Heart right ventricle (tissue), 16 donors: ENCODE results near the gene SLC49A3. TPM values are rescaled to one million over a fixed set of nuclear protein-coding genes. Genes with fewer than 3 reads are reported as not detected.

Experiments
- ATAC-seq, 8 donors: fragments of 200-7000 bp; cut with Tn5 transposase; one replicate each; pipeline ENCODE4 v1.9.1; 2020; ENCODE audit warnings: mild to moderate bottlenecking in 8 of 8, moderate library complexity in 8 of 8, moderate number of reproducible peaks in 1 of 8
- DNase-seq, 2 donors: peaks; one replicate each; pipeline ENCODE4 v3.0.0-alpha.2; 2020
- H3K27ac ChIP-seq, 10 donors: fragments of 200-600 bp; sonication (generic) in 2 of 10; one replicate each; pipeline versions ENCODE4 v1.5.0 to v1.8.0; 2020 to 2022; ENCODE audit warnings: mild to moderate bottlenecking in 3 of 10
- H3K27me3 ChIP-seq, 7 donors: fragments of 200-600 bp; one replicate each; pipeline ENCODE4 v1.8.0; 2021 to 2022; ENCODE audit warnings: mild to moderate bottlenecking in 2 of 7
- H3K36me3 ChIP-seq, 9 donors: fragments of 200-600 bp; sonication (generic) in 1 of 9; one replicate each; pipeline versions ENCODE4 v1.5.0 to v1.8.0; 2020 to 2022; ENCODE audit warnings: mild to moderate bottlenecking in 2 of 9
- H3K4me1 ChIP-seq, 9 donors: fragments of 200-600 bp; sonication (generic) in 1 of 9; one replicate each; pipeline versions ENCODE4 v1.5.0 to v1.8.0; 2020 to 2022; ENCODE audit warnings: mild to moderate bottlenecking in 4 of 9
- H3K4me3 ChIP-seq, 10 donors: fragments of 200-600 bp; sonication (generic) in 2 of 10; one replicate each; pipeline versions ENCODE4 v1.5.0 to v1.8.0; 2020 to 2022; ENCODE audit warnings: mild to moderate bottlenecking in 7 of 10, moderate library complexity in 2 of 10
- H3K9me3 ChIP-seq, 11 donors: fragments of 200-600 bp in 10 of 11; sonication (generic) in 2 of 11; one replicate each; pipeline versions ENCODE4 v1.5.0 to v1.8.0; 2013 to 2022; ENCODE audit warnings: mild to moderate bottlenecking in 2 of 11, control low read depth in 1 of 11, moderate library complexity in 1 of 11
- CTCF ChIP-seq, 9 donors: fragments of 200-600 bp; sonication (generic) in 2 of 9; IDR thresholded peaks; one replicate each; pipeline versions ENCODE4 v1.5.0 to v1.8.0; 2021 to 2022; ENCODE audit warnings: antibody characterized with exemption in 9 of 9, mild to moderate bottlenecking in 5 of 9, moderate library complexity in 1 of 9
- WGBS, 2 donors: extraction: QIAGEN DNeasy Blood & Tissue Kit; methylation state at CpG; one replicate each; pipeline ENCODE4 v1.1.7; 2013; ENCODE audit warnings: inconsistent platforms in 1 of 2; 5-methylcytosine and 5-hydroxymethylcytosine counted together
- intact Hi-C, 10 donors: fragments of 100-400 bp; cut with DNase I; formaldehyde crosslinking; loops; one replicate each; pipeline versions ENCODE4 v1.11.1 to v1.14.2; 2022
- polyA plus RNA-seq, 2 donors: library from polyadenylated mRNA; stranded (reverse); fragments of 200-250 nt; gene quantifications; one replicate each; pipeline ENCODE4 v1.2.3, GENCODE V29; 2013
- total RNA-seq, 10 donors: library from RNA; stranded (reverse); fragmentation: NEBNext Ultra II Directional in 3 of 10; extraction: Animal tissue kit (Norgen Biotek cat#: 25700) in 3 of 10; gene quantifications; one replicate each; pipeline versions ENCODE4 v1.2.1 to v1.2.4, GENCODE V29; 2021 to 2023
- donor health status: Arrhythmogenic right ventricular cardiomyopathy.
- donor health status: ischemic (EF 13 %, LVEDD 7.1; RV severe dilation, severe dysfunction).
- donor health status: healthy with polysubstance abuse.
- donor health status: DM: no; HTN: yes; CAD: no.
- donor health status: DM: no; HTN: no; CAD: no.
- donor health status: ischemic (EF 25% LVEDD 6.9; RV normal size, moderate dysfunction).
- donor health status: ischemic (EF 25% LVEDD 5.7; RV mildly dilated, moderate dysfunction).
- donor health status: healthy.
- donor health status: DM: yes; HTN: yes; CAD: no.
- donor health status: Ischemic cardiomyopathy.
- donor health status: ischemic (EF 35%, LVEDD 5.7; RV mildly dilated, moderate dysfunction).
- donor health status: nonischemic (EF 11% LVEDD 7.7; RV severe dilation, severe dysfunction).
- donor health status: DM: yes; HTN: yes; CAD: no.
- donor health status: PGD.
- donor health status: ischemic (EF 29% LVEDD 5.4; RV normal size, mild dysfunction).
- donor health status: nonischemic (EF 23%, LVEDD 6.1; RV moderate dilation, normal function).

SLC49A3 gene
- total and polyA plus RNA-seq, 12 donors = 8.8 to 28.5 (median 12.3) TPM

GRCh38 chr4:650951-651883 lies 37.7 kb downstream of the SLC49A3 start:
- Histone ChIP-seq H3K4me1 (no peaks in the 10 kb centered on the region), H3K36me3 (no peaks in the 10 kb centered on the region), H3K27ac (no peak overlapping the region), H3K4me3 (peak overlapping the region in 2 of 10 donors; percentile 8 to 10), H3K27me3 (peaks cover 5 to 87% (median 56%) of the 10 kb centered on the region in 7 donors), H3K9me3 (no peaks in the 10 kb centered on the region)
- intact Hi-C loops = no loop called here
- 23% methylated on average over 49 of the region's 49 CpGs for WGBS, 2 donors
- DNase-seq (no peak), ATAC-seq (no peak)
- no peak for TF ChIP-seq CTCF (IDR thresholded peaks at IDR 0.05)

DNA sequence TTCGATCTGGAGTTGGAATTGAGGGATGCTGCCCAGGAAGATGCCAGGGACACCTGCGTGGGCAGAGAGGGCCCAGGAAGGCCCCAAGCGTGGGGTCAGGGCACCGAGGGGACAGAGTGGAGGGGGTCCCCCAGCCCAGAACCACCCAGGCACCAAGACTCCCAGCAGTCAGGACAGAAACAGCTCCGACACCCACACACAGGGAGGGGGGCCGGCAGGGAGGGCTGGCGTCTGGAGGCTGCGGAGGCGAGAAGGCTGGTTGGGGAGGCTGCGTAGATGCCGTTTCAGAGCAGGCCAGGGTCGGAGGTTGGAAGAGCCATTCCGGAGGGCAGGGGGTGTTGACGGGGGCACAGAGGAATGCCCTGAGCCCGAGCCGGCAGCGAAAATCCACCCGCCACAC lies 38.5 kb downstream of the SLC49A3 start:
- H3K36me3 ChIP-seq = no peaks in the 10 kb centered on the region
- no peak for DNase-seq
- TF ChIP-seq CTCF (IDR thresholded peaks at IDR 0.05) = no peak
- H3K9me3 ChIP-seq = no peaks in the 10 kb centered on the region
- no peak overlapping the region for H3K4me3 ChIP-seq
- no peak overlapping the region for H3K27ac ChIP-seq
- no peaks in the 10 kb centered on the region for H3K4me1 ChIP-seq
- no peak for ATAC-seq
- intact Hi-C loops = no loop called here
- peaks cover 5 to 84% (median 56%) of the 10 kb centered on the region in 7 donors for H3K27me3 ChIP-seq
- 62 to 70% methylated on average over 18 of the region's 18 CpGs for WGBS, 2 donors

- Histone ChIP-seq H3K4me3 (no peak overlapping the region), H3K36me3 (no peaks in the 10 kb centered on the region), H3K9me3 (no peaks in the 10 kb centered on the region), H3K27ac (no peak overlapping the region), H3K27me3 (peaks cover 5 to 77% (median 56%) of the 10 kb centered on the region in 7 donors), H3K4me1 (no peaks in the 10 kb centered on the region)
- ATAC-seq (no peak), DNase-seq (no peak)
- WGBS, 2 donors = 88 to 90% methylated on average over 13 of the region's 13 CpGs
- intact Hi-C loops = no loop called here
- TF ChIP-seq CTCF (IDR thresholded peaks at IDR 0.05) = no peak
Observed at GRCh38 chr4:649751-650310, 39.1 kb downstream of the SLC49A3 start.

- no peak overlapping the region for H3K4me3 ChIP-seq
- intact Hi-C loops = no loop called here
- no peaks in the 10 kb centered on the region for H3K4me1 ChIP-seq
- WGBS, 2 donors = 87 to 93% methylated on average over 7 of the region's 7 CpGs
- no peaks in the 10 kb centered on the region for H3K9me3 ChIP-seq
- no peak overlapping the region for H3K27ac ChIP-seq
- no peak for TF ChIP-seq CTCF (IDR thresholded peaks at IDR 0.05)
- peaks cover 5 to 74% (median 56%) of the 10 kb centered on the region in 7 donors for H3K27me3 ChIP-seq
- no peaks in the 10 kb centered on the region for H3K36me3 ChIP-seq
- ATAC-seq (no peak), DNase-seq (no peak)
Observed at GRCh38 chr4:649293-649625, 39.7 kb downstream of the SLC49A3 start.
